ENCODE results near the gene MYH11. TPM values are rescaled to one million over a fixed set of nuclear protein-coding genes. Genes with fewer than 3 reads are reported as not detected.

Gene MYH11
- total and polyA plus RNA-seq, 2 of the 13 experiments (the other 11 are each of a cell fraction or from before 2014, with no cell fraction given) = not detected

DNA sequence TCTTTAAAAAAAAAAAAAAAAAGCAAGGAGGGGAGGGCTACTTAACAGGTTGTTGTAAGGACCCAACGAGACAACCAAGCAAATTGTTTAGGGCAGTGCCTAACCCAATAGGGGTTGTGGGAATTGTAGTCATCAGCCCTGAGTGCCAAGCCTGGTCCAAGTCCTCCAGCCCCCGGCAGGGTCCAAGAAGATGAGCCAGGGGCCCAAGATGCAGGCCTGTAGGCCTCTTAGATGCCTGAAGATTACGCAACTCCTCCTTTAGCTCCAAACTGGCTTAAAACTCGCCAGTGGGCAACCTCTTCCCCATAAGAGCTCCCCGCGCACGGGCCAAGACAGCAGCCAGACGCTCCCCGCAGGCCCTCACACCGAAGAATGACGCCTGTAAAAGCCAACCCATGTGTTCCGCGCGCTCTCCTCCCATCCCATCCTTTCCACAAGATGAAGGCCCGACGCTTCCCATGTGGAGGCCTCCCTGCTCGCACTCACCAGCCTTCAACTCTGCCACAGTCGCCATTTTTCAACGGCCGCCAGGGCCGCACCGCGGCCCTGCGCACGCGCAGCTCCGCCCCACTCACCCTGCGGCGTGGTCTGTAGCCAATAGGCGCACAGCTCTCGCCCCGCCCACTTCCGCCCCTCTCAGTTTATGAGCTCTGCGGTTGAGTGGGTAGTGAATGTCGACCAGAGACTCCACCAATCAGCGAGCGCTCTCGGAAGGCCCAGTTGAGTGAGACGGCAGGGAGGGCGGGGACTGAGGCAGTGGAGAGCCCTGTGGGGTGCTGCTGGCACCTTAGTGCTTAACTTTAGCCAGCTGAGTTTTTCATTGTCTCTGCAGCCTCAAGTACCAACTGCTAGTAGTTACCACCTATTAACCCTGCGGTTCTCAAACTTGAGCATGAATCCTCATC, 31.5 kb upstream of the MYH11 start, which contains the start of gene CEP20 (continued):
- TF ChIP-seq, protein P1, sequence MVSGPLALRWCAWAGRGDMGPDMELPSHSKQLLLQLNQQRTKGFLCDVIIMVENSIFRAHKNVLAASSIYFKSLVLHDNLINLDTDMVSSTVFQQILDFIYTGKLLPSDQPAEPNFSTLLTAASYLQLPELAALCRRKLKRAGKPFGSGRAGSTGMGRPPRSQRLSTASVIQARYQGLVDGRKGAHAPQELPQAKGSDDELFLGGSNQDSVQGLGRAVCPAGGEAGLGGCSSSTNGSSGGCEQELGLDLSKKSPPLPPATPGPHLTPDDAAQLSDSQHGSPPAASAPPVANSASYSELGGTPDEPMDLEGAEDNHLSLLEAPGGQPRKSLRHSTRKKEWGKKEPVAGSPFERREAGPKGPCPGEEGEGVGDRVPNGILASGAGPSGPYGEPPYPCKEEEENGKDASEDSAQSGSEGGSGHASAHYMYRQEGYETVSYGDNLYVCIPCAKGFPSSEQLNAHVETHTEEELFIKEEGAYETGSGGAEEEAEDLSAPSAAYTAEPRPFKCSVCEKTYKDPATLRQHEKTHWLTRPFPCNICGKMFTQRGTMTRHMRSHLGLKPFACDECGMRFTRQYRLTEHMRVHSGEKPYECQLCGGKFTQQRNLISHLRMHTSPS (CRISPR knock-in tag; IDR thresholded peaks at IDR 0.05; ENCODE audit: low read depth) = 0 out of 2 replicates have a peak, but pooled peaks have one; percentile 3
- TF ChIP-seq ZNF282 (IDR thresholded peaks at IDR 0.05; ENCODE audit: partially characterized antibody) (no peak), ZNF709 (CRISPR knock-in tag; IDR thresholded peaks at IDR 0.05) (peak; percentile 34; the same call in 1 of the 2 replicates), FOSL2 (CRISPR knock-in tag; IDR thresholded peaks at IDR 0.05) (0 out of 2 replicates have a peak, but pooled peaks have one; percentile 22), ZNF547 (CRISPR knock-in tag; IDR thresholded peaks at IDR 0.05) (peak; percentile 89), ATF7-NPFF (CRISPR knock-in tag; IDR thresholded peaks at IDR 0.05; ENCODE audit: low read depth) (peak; percentile 39), CBX5 (CRISPR knock-in tag; IDR thresholded peaks at IDR 0.05; ENCODE audit: borderline replicate concordance) (0 out of 2 replicates have a peak, but pooled peaks have one; percentile 26), ZBTB42 (CRISPR knock-in tag; IDR thresholded peaks at IDR 0.05) (no peak), NCOA5 (CRISPR knock-in tag; IDR thresholded peaks at IDR 0.05) (no peak)
- TF ChIP-seq, protein P2, sequence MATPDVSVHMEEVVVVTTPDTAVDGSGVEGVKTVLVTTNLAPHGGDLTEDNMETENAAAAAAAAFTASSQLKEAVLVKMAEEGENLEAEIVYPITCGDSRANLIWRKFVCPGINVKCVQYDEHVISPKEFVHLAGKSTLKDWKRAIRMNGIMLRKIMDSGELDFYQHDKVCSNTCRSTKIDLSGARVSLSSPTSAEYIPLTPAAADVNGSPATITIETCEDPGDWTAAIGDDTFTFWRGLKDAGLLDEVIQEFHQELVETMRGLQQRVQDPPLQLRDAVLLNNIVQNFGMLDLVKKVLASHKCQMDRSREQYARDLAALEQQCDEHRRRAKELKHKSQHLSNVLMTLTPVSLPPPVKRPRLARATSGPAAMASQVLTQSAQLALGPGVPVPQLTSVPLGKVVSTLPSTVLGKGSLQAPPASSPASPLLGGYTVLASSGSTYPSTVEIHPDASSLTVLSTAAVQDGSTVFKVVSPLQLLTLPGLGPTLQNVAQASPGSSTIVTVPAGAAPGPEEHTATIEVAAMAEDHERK (CRISPR knock-in tag; IDR thresholded peaks at IDR 0.05; ENCODE audit: low read depth) = no peak
- TF ChIP-seq, protein P3, sequence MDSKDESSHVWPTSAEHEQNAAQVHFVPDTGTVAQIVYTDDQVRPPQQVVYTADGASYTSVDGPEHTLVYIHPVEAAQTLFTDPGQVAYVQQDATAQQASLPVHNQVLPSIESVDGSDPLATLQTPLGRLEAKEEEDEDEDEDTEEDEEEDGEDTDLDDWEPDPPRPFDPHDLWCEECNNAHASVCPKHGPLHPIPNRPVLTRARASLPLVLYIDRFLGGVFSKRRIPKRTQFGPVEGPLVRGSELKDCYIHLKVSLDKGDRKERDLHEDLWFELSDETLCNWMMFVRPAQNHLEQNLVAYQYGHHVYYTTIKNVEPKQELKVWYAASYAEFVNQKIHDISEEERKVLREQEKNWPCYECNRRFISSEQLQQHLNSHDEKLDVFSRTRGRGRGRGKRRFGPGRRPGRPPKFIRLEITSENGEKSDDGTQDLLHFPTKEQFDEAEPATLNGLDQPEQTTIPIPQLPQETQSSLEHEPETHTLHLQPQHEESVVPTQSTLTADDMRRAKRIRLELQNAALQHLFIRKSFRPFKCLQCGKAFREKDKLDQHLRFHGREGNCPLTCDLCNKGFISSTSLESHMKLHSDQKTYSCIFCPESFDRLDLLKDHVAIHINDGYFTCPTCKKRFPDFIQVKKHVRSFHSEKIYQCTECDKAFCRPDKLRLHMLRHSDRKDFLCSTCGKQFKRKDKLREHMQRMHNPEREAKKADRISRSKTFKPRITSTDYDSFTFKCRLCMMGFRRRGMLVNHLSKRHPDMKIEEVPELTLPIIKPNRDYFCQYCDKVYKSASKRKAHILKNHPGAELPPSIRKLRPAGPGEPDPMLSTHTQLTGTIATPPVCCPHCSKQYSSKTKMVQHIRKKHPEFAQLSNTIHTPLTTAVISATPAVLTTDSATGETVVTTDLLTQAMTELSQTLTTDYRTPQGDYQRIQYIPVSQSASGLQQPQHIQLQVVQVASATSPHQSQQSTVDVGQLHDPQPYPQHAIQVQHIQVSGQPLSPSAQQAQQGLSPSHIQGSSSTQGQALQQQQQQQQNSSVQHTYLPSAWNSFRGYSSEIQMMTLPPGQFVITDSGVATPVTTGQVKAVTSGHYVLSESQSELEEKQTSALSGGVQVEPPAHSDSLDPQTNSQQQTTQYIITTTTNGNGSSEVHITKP (CRISPR knock-in tag; IDR thresholded peaks at IDR 0.05; ENCODE audit: low read depth) = peak; percentile 41; the same call in 1 of the 2 replicates
- TF ChIP-seq, protein P4, sequence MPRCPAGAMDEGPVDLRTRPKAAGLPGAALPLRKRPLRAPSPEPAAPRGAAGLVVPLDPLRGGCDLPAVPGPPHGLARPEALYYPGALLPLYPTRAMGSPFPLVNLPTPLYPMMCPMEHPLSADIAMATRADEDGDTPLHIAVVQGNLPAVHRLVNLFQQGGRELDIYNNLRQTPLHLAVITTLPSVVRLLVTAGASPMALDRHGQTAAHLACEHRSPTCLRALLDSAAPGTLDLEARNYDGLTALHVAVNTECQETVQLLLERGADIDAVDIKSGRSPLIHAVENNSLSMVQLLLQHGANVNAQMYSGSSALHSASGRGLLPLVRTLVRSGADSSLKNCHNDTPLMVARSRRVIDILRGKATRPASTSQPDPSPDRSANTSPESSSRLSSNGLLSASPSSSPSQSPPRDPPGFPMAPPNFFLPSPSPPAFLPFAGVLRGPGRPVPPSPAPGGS (CRISPR knock-in tag; IDR thresholded peaks at IDR 0.05) = peak; percentile 57; the same call in 1 of the 2 replicates
- TF ChIP-seq, protein P5, sequence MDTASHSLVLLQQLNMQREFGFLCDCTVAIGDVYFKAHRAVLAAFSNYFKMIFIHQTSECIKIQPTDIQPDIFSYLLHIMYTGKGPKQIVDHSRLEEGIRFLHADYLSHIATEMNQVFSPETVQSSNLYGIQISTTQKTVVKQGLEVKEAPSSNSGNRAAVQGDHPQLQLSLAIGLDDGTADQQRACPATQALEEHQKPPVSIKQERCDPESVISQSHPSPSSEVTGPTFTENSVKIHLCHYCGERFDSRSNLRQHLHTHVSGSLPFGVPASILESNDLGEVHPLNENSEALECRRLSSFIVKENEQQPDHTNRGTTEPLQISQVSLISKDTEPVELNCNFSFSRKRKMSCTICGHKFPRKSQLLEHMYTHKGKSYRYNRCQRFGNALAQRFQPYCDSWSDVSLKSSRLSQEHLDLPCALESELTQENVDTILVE (CRISPR knock-in tag; IDR thresholded peaks at IDR 0.05) = no peak
- TF ChIP-seq, protein P6, sequence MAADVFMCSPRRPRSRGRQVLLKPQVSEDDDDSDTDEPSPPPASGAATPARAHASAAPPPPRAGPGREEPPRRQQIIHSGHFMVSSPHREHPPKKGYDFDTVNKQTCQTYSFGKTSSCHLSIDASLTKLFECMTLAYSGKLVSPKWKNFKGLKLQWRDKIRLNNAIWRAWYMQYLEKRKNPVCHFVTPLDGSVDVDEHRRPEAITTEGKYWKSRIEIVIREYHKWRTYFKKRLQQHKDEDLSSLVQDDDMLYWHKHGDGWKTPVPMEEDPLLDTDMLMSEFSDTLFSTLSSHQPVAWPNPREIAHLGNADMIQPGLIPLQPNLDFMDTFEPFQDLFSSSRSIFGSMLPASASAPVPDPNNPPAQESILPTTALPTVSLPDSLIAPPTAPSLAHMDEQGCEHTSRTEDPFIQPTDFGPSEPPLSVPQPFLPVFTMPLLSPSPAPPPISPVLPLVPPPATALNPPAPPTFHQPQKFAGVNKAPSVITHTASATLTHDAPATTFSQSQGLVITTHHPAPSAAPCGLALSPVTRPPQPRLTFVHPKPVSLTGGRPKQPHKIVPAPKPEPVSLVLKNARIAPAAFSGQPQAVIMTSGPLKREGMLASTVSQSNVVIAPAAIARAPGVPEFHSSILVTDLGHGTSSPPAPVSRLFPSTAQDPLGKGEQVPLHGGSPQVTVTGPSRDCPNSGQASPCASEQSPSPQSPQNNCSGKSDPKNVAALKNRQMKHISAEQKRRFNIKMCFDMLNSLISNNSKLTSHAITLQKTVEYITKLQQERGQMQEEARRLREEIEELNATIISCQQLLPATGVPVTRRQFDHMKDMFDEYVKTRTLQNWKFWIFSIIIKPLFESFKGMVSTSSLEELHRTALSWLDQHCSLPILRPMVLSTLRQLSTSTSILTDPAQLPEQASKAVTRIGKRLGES (CRISPR knock-in tag; IDR thresholded peaks at IDR 0.05; ENCODE audit: borderline replicate concordance) = peak; percentile 63

Measured in HepG2 (cell line).